K562 (cell line): ENCODE data around the gene MEGF9.

Experiments
- CHCHD3 ChIP-seq: fragments of 250-450 bp; sonication (Bioruptor Pico); IDR thresholded peaks from 2 replicates; pipeline ENCODE4 v2.1.2; 2022; ENCODE audit warnings: mild to moderate bottlenecking
- HDAC8 ChIP-seq: fragments of 450-650 bp; IDR thresholded peaks from 2 replicates; pipeline ENCODE4 v1.6.1; 2016; ENCODE audit warnings: mild to moderate bottlenecking, missing genetic modification characterization, moderate library complexity, missing compliant biosample characterization
- MIER1 ChIP-seq: fragments of 450-650 bp; IDR thresholded peaks from 2 replicates; pipeline ENCODE4 v1.6.1; 2016; ENCODE audit warnings: antibody characterized with exemption, mild to moderate bottlenecking, low read depth
- MXI1 ChIP-seq: IDR thresholded peaks from 2 replicates; pipeline ENCODE4 v1.6.1; 2011; ENCODE audit warnings: low read depth, mild to moderate bottlenecking, improper control_type of control experiment, low read length
- POLR2A ChIP-seq: fragments of 450-650 bp; conservative IDR thresholded peaks from 2 replicates; pipeline ENCODE4 v1.6.1; 2016
- POLR2AphosphoS5 ChIP-seq: IDR thresholded peaks from 2 replicates; pipeline ENCODE4 v1.6.1; 2011; ENCODE audit warnings: mild to moderate bottlenecking, low read depth, low read length, moderate library complexity; ENCODE audit not compliant: control insufficient read depth, insufficient read depth
- SNRNP70 ChIP-seq: fragments of 200-400 bp; formaldehyde crosslinking; optimal IDR thresholded peaks from 2 replicates; pipeline ENCODE3; 2017; ENCODE audit warnings: low read depth, low read length
- ZFX ChIP-seq: sonication (generic); formaldehyde crosslinking; IDR thresholded peaks from 2 replicates; pipeline ENCODE4 v1.8.0; 2022; ENCODE audit warnings: mild to moderate bottlenecking, missing genetic modification reagents, moderate library complexity
- TF ChIP-seq, protein P1 (sequence below): fragments of 450-650 bp; conservative IDR thresholded peaks from 2 replicates; pipeline ENCODE4 v1.6.1; 2016; ENCODE audit warnings: missing genetic modification characterization, low read depth, mild to moderate bottlenecking, missing compliant biosample characterization, moderate library complexity
- TF ChIP-seq, protein P2 (sequence below), 3 experiments: IDR thresholded peaks in 2 of 3; conservative IDR thresholded peaks in 1 of 3; 2 replicates each; pipeline ENCODE4 v1.5.1; 2011 to 2012; ENCODE audit warnings: low read length in 3 of 3, mild to moderate bottlenecking in 3 of 3, control low read depth in 2 of 3, improper control_type of control experiment in 1 of 3, inconsistent platforms in 1 of 3, low read depth in 1 of 3, mixed read lengths in 1 of 3, moderate library complexity in 1 of 3; ENCODE audit not compliant: insufficient read depth in 2 of 3

DNA sequence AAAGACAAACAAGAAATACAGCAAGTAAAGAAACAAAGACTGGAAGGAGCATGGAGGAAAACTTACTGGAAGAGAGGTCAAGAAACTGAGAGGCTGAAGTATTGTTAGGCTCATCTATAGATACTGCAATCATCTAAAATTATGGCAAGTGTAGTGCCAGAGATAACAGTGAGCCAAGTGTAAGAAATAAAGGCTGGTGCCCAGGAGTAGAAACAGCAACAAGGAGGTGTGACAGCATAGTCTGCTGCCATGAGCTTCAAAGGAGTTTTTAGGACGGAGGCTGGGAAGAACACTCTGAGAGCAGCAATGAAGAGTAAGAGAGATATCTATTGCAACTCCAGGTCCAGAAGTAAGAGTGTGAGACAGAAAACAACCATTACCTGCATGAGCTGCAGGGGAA is 60.5 kb downstream of the MEGF9 start:
- no peak for TF ChIP-seq ZFX (CRISPR knock-in tag)
- TF ChIP-seq POLR2A: no peak
- TF ChIP-seq, protein P1, sequence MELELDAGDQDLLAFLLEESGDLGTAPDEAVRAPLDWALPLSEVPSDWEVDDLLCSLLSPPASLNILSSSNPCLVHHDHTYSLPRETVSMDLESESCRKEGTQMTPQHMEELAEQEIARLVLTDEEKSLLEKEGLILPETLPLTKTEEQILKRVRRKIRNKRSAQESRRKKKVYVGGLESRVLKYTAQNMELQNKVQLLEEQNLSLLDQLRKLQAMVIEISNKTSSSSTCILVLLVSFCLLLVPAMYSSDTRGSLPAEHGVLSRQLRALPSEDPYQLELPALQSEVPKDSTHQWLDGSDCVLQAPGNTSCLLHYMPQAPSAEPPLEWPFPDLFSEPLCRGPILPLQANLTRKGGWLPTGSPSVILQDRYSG (tag): no peak
- TF ChIP-seq MIER1: no peak
- TF ChIP-seq, protein P2, sequence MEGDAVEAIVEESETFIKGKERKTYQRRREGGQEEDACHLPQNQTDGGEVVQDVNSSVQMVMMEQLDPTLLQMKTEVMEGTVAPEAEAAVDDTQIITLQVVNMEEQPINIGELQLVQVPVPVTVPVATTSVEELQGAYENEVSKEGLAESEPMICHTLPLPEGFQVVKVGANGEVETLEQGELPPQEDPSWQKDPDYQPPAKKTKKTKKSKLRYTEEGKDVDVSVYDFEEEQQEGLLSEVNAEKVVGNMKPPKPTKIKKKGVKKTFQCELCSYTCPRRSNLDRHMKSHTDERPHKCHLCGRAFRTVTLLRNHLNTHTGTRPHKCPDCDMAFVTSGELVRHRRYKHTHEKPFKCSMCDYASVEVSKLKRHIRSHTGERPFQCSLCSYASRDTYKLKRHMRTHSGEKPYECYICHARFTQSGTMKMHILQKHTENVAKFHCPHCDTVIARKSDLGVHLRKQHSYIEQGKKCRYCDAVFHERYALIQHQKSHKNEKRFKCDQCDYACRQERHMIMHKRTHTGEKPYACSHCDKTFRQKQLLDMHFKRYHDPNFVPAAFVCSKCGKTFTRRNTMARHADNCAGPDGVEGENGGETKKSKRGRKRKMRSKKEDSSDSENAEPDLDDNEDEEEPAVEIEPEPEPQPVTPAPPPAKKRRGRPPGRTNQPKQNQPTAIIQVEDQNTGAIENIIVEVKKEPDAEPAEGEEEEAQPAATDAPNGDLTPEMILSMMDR (IDR thresholded peaks at IDR 0.05 in 2 of 3, conservative IDR thresholded peaks at IDR 0.05 in 1 of 3; ENCODE audit: insufficient read depth in 2 of 3, low read depth in 1 of 3, low read length in 3 of 3): no peak
- no peak for TF ChIP-seq MXI1
- TF ChIP-seq CHCHD3: no peak
- no peak for TF ChIP-seq HDAC8 (tag)
- TF ChIP-seq POLR2AphosphoS5: no peak
- no peak for TF ChIP-seq SNRNP70
